GM21447 (cell line): Measurements from ENCODE around the gene CEP70.
"Not testable (repeated sequence)": the region's sequence is repeated elsewhere in the genome, so short reads cannot be mapped to it uniquely, and the experiment has no call there.

Source experiments
- ATAC-seq: cut with Tn5 transposase; IDR thresholded peaks from one replicate; pipeline ENCODE4 v1.9.1; 2021; ENCODE audit not compliant: unreplicated experiment

The CEP70 gene

GRCh38 chr3:138521445-138521844 lies 72.6 kb downstream of the CEP70 start:
- not testable (repeated sequence) for ATAC-seq

DNA sequence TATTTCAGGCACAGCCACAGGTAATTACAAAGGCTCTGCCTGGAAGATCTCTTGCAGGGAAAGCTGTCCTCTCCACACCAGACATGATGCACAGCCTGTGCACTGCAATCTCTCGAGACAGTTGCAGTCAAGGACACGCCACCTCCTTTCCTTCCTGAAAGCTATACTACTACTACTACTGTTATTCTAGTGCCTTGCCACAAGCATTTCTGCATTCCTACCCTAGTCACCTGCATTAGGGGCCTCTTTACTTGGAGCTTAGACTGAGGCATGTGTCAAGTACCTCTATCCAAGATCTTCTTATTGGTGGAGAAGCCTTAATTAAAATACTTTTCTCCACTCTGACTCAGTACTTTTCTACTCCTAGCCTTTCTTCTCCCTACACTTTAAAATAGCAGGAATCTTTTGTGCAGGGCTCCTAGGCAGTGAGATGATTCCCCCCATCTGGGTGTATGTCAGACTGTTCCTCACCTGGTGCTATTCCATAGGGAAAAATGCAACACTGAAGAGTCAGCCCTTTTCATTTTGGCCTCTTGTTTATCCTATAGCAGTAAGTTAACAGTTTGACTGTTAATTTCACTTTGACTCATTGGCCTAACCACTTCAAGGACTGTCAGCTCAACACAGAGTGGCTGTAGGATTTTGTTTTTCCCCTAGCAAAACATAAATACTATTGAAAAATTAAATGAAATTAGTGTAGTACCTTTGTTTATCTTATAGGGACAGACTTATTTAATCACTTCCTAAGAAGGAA lies 80.8 kb downstream of the CEP70 start:
- ATAC-seq = peak; percentile 77

GRCh38 chr3:138511945-138512344 lies 82.1 kb downstream of the CEP70 start:
- ATAC-seq = no peak

- ATAC-seq = no peak
Observed at GRCh38 chr3:138509586-138509985, 84.5 kb downstream of the CEP70 start.

DNA sequence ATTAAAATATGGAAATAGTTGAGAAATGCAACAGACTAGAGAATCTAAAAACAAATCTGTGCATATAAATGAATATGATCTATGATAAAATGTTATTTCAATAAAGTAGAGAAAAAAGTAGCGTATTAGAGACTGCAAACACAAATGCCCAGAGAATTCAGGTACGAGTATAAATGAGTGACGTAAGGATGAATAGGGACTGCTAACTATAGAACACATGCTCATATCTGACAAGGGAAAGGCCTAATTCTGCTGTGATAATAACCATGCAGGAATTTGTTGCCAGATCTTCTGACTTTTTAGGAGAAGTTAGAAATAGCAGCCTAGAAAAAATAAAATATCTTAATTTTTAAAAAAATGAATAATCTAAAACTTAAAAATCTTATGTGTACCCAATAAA lies 86.5 kb downstream of the CEP70 start:
- ATAC-seq = no peak

- ATAC-seq = no peak
Observed at GRCh38 chr3:138498991-138499390, 95.1 kb downstream of the CEP70 start.

GRCh38 chr3:138497851-138498250 lies 96.2 kb downstream of the CEP70 start:
- no peak for ATAC-seq

DNA sequence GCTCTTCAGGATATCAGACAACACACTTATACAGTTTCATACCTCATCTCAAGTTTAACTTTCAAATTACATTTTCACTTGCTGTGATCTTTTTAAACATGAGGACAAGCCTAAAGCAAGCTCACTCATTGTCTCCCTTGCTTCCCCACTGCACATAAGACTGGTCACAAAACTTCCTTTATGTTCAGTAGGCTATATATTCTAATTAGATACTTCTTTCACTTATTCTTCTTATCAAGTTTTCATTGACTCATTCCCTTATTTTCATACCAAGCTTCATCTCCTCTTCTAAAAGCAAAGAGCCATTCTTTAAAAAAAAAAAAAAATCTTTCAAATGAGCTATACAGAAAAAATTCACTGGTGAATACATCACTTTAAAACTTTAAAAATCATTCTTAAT lies 97.0 kb downstream of the CEP70 start:
- no peak for ATAC-seq

DNA sequence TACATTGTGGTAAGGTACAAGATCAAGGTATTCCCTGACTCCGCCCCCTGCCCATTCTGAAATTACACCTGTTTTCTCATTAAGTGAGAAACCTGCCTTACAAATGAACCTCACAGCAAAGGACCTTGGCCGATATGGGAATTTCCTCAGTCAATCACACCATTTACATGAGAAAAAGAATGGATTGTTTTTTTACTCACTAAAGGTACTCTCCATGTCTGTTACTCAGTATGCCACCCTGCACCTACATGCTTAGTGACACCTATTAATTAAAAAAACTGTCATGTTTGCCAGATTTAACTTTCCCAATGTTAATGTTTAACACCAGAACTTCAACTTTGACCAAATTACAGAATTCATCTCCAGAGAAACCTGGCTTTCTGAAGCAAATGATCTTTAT lies 97.6 kb downstream of the CEP70 start:
- no peak for ATAC-seq

GRCh38 chr3:138495638-138496037 lies 98.4 kb downstream of the CEP70 start:
- not testable (repeated sequence) for ATAC-seq

DNA sequence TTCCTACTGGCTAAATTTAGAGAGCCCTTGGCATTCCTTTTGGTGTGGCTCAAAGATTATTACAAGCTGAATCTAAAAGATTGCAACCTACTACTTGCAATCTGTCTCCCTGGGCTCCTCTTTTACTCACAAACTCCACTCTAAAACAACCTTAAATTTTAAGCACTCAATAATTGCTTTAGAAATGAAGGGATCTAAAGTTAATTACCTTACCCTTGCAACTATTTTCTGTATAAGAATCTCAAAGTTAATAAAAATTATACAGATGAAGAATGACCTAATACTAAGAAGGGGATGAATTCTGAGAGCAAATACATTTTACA lies 99.5 kb downstream of the CEP70 start:
- ATAC-seq = no peak

DNA sequence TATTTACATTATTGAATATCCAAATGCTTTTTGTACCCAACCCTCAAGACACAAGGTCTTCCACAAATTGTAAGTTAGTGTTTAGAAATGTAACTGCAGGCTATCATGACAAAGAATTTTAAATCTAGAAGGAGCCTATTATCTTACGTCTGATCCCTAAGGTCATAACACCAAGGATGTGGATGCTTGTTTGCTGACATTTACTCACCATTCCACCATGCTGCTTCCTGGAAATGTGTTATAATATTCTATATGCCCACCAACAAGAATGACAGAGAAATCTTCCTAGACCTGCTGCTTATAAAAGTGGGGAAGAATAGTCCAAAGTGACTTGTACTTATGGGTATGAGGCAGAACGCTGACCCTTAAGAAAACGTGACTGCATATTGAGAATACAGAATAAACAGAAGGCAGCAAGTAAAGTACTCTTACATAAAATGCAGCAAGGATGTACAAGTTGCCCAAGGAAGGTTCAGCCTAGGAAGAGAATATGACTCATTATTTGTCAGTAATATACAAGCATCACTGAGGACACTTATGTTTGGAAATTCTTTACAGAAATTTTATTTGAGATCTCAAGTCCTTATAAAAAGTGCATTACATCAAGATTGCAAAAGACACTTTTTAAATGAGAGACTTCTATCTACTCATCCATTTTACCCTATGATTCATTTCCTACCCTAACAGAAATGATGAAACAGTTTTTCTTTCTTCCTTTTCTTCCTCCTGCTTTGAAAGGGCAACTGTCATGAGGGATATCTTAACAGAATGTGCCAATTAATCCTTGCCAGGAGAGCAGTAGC lies 100.1 kb downstream of the CEP70 start:
- no peak for ATAC-seq

- ATAC-seq = no peak
Observed at GRCh38 chr3:138492980-138493675, 100.9 kb downstream of the CEP70 start.

DNA sequence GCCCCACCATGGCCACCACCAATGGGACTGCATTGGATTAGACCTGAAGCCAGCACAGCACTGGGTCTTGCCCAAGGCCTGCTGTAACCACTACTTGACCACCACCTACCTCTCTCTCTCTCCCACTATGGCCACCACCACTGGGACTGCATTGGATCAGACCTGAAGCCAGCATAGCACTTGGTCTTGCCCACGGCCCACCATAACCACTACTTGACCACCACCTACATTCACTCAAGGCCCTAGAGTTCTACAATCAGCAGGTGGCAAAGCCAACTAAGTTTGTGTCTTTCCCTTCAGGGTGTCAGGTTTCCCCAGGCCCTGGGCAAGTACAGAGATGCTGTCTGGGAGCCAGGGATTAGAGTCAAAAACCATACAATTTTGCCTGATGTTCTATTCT lies 102.1 kb downstream of the CEP70 start:
- no peak for ATAC-seq

DNA sequence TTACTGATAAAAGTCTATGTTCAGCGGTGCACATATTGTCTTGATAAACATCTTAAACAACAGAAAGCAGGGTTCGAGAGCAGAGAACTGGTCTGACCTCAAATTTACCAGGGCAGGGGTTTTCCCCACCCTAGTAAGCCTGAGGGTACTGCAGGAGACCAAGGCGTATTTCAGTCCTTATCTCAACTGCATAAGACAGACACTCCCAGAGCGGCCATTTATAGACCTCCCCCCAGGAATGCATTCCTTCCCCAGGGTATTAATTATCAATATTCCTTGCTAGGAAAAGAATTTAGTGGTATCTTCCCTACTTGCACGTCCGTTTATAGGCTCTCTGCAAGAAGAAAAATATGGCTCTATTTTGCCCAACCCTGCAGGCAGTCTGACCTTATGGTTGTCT lies 107.5 kb downstream of the CEP70 start:
- ATAC-seq = not testable (repeated sequence)

- not testable (repeated sequence) for ATAC-seq
Observed at GRCh38 chr3:138484672-138485071, 109.4 kb downstream of the CEP70 start.

DNA sequence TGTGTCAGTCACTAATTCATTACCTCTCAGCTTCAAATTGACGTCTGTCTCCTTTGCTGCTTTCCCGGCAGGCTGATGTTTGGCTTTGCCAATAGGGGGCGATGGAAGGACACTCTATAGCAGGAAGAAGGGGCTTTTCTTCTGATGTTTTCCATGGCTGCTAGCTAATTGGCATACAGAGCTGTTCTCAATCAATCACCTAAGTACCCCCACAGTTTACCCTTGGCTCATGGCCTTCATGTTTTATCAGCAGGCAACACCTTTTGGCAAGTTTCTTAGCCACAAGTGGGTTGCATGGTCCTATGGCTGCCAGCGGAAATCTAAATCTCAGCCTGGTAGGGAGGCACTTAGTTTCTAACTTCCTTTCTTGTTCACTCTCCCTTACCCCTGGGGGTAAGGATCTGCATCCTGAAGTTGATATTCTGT lies 114.6 kb downstream of the CEP70 start:
- ATAC-seq = no peak

DNA sequence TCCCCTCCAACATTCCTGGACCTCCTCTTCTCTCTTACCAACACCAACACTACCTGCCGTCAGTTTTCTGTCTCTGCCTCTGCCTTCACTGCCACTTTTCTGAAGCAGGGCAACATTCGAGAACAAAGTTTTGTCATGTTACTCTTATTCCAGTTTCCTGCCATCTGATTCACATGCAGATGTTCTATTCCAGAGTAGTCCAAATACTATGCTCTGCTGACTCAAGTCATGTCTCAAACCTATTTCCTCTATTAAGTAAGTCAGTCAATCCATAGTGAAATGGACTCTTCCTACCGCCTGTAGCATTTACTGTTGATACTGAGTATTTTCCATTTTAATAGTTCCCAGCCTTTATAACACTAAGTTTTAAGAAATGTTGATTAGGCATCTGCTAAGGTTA lies 116.3 kb downstream of the CEP70 start:
- no peak for ATAC-seq

- no peak for ATAC-seq
Observed at GRCh38 chr3:138477120-138477519, 116.9 kb downstream of the CEP70 start.

DNA sequence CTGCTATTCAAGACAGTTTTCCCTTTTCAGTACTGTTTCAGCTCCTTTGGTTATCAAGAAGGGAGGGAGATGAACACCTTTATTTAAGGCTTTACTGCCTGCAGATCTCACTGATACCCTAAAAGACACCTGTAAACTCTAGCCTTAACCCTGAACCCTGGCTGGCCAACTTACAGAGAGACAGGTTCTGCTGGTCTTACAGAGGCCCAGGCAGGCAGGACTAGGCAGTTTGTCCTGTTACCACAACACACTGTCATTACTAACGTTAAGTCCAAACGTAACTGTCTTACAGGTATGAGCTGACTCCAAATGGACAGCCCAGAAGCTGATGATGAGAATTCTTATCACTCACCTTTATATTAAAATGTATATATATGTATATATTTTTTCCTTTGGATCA lies 117.5 kb downstream of the CEP70 start:
- ATAC-seq = no peak

DNA sequence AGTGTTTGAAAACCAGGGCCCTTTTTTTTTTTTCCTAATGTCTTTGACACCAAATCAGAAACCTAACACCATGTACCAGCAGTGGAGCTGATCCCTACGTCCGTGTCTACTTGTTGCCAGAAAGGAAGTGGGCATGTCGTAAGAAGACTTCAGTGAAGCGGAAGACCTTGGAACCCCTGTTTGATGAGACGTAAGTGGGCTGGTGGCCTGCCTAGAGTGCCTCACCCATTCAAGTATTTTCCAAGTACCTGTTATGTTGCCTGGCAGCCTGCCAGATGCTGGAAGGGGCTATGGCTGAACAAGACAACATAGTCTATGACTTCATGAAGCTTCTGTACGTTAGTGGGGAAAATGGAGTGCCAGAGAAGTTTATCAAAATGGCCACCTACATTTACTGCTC lies 119.9 kb downstream of the CEP70 start:
- ATAC-seq = no peak

- ATAC-seq = no peak
Observed at GRCh38 chr3:138473391-138473790, 120.7 kb downstream of the CEP70 start.
